IMR-90 (cell line): ENCODE data around the gene NAA11. TPM values are rescaled to one million over a fixed set of nuclear protein-coding genes. Genes with fewer than 3 reads are reported as not detected.

Experiments used
- ATAC-seq: fragments of 200-7000 bp; cut with Tn5 transposase; 2 replicates; pipeline ENCODE4 v1.9.1; 2020; ENCODE audit warnings: low read depth, mild to moderate bottlenecking, moderate library complexity
- BruUV-seq: library from RNA; stranded (reverse); fragments of 400-500 nt; replicated peaks from 2 replicates; lab custom pipeline; 2021; lab: Mats Ljungman, UMichigan
- CTCF ChIA-PET: fragments of 300-600 bp; formaldehyde crosslinking; extraction: SDS; loops from one replicate; lab custom pipeline; 2021; ENCODE audit warnings: antibody characterized with exemption; lab: Yijun Ruan, JAX
- POLR2A ChIA-PET: fragments of 300-600 bp; sonication (Branson Sonifier 250); formaldehyde crosslinking; loops from one replicate; lab custom pipeline; 2022; ENCODE audit warnings: antibody characterized with exemption; ENCODE audit not compliant: unreplicated experiment; lab: Charles Lee
- DNase-seq: peaks from one replicate; pipeline ENCODE4 v3.0.0; 2013
- H2AFZ ChIP-seq: replicated peaks from 2 replicates; pipeline ENCODE3; 2013; ENCODE audit warnings: low read length, mild to moderate bottlenecking; ENCODE audit not compliant: poor library complexity
- H2AK5ac ChIP-seq: 2 replicates; pipeline ENCODE4 v1.6.1; 2013; ENCODE audit warnings: low read depth, low read length, inconsistent platforms
- H2AK9ac ChIP-seq: replicated peaks from 2 replicates; pipeline ENCODE3; 2013; ENCODE audit warnings: mild to moderate bottlenecking, low read depth, low read length, moderate library complexity; ENCODE audit not compliant: poor library complexity
- H2BK120ac ChIP-seq: 2 replicates; pipeline ENCODE4 v1.6.1; 2013; ENCODE audit warnings: low read depth, low read length, inconsistent platforms
- H2BK15ac ChIP-seq: 3 replicates; pipeline ENCODE4 v1.6.1; 2013; ENCODE audit warnings: low read depth, low read length, inconsistent platforms
- H2BK20ac ChIP-seq: 2 replicates; pipeline ENCODE4 v1.6.1; 2013; ENCODE audit warnings: low read depth, mild to moderate bottlenecking, inconsistent platforms, low read length, moderate library complexity
- H2BK5ac ChIP-seq: 2 replicates; pipeline ENCODE4 v1.6.1; 2013; ENCODE audit warnings: mild to moderate bottlenecking, low read depth, low read length, inconsistent platforms; ENCODE audit not compliant: poor library complexity, severe bottlenecking
- H3K14ac ChIP-seq: replicated peaks from 2 replicates; pipeline ENCODE4 v1.6.1; 2013; ENCODE audit warnings: low read depth, low read length, inconsistent platforms
- H3K18ac ChIP-seq: 2 replicates; pipeline ENCODE4 v1.6.1; 2013; ENCODE audit warnings: low read depth, low read length, control low read depth
- H3K23ac ChIP-seq: 2 replicates; pipeline ENCODE4 v1.6.1; 2013; ENCODE audit warnings: low read depth, low read length, inconsistent platforms
- H3K27ac ChIP-seq: 2 replicates; pipeline ENCODE4 v1.5.1; 2013; ENCODE audit warnings: mild to moderate bottlenecking, control low read depth, low read length; ENCODE audit not compliant: insufficient read depth
- H3K27me3 ChIP-seq: 2 replicates; pipeline ENCODE4 v1.6.1; 2013; ENCODE audit warnings: low read length; ENCODE audit not compliant: control insufficient read depth, insufficient read depth
- H3K36me3 ChIP-seq: 2 replicates; pipeline ENCODE4 v1.6.1; 2013; ENCODE audit warnings: low read length, mixed read lengths; ENCODE audit not compliant: control insufficient read depth, insufficient read depth
- H3K4ac ChIP-seq: 2 replicates; pipeline ENCODE4 v1.6.1; 2013; ENCODE audit warnings: low read depth, low read length, inconsistent platforms
- H3K4me1 ChIP-seq: 2 replicates; pipeline ENCODE4 v1.6.1; 2013; ENCODE audit warnings: low read length, mixed read lengths; ENCODE audit not compliant: control insufficient read depth, insufficient read depth
- H3K4me2 ChIP-seq: 2 replicates; pipeline ENCODE4 v1.6.1; 2013; ENCODE audit warnings: low read depth, mild to moderate bottlenecking, control low read depth, low read length, moderate library complexity
- H3K4me3 ChIP-seq: 2 replicates; pipeline ENCODE4 v1.5.1; 2013; ENCODE audit warnings: low read depth, mild to moderate bottlenecking, control low read depth, low read length, moderate library complexity; ENCODE audit not compliant: insufficient read depth
- H3K56ac ChIP-seq: 2 replicates; pipeline ENCODE4 v1.6.1; 2013; ENCODE audit warnings: low read length, inconsistent platforms; ENCODE audit not compliant: insufficient read depth; ENCODE audit errors: extremely low read depth
- H3K79me1 ChIP-seq, 2 experiments: 2 replicates each; pipeline ENCODE4 v1.6.1; 2013; ENCODE audit warnings: low read length in 2 of 2, inconsistent platforms in 1 of 2, low read depth in 1 of 2
- H3K9ac ChIP-seq: 2 replicates; pipeline ENCODE4 v1.6.1; 2013; ENCODE audit warnings: low read depth, low read length, control low read depth
- H3K9me1 ChIP-seq: 2 replicates; pipeline ENCODE4 v1.6.1; 2013; ENCODE audit warnings: low read length, inconsistent platforms; ENCODE audit not compliant: insufficient read depth
- H3K9me3 ChIP-seq: 2 replicates; pipeline ENCODE4 v1.6.1; 2013; ENCODE audit warnings: low read length; ENCODE audit not compliant: control insufficient read depth, insufficient read depth
- H4K20me1 ChIP-seq: 2 replicates; pipeline ENCODE4 v1.6.1; 2013; ENCODE audit warnings: low read length, inconsistent platforms; ENCODE audit not compliant: insufficient read depth
- H4K5ac ChIP-seq: 2 replicates; pipeline ENCODE4 v1.6.1; 2013; ENCODE audit warnings: mild to moderate bottlenecking, low read depth, low read length, control low read depth
- H4K8ac ChIP-seq, 2 experiments: 2 replicates each; pipeline ENCODE4 v1.6.1; 2013; ENCODE audit warnings: low read depth in 2 of 2, low read length in 2 of 2, control low read depth in 1 of 2, inconsistent platforms in 1 of 2
- H4K91ac ChIP-seq: 2 replicates; pipeline ENCODE4 v1.6.1; 2013; ENCODE audit warnings: low read depth, low read length, inconsistent platforms; ENCODE audit not compliant: insufficient read depth
- CEBPB ChIP-seq: IDR thresholded peaks from 2 replicates; pipeline ENCODE4 v1.6.1; 2012; ENCODE audit warnings: low read depth, low read length, improper control_type of control experiment
- CHD1 ChIP-seq: IDR thresholded peaks from 2 replicates; pipeline ENCODE4 v1.6.1; 2012; ENCODE audit warnings: low read depth, low read length, improper control_type of control experiment
- ELK1 ChIP-seq: fragments of 150-350 bp; IDR thresholded peaks from 2 replicates; pipeline ENCODE4 v1.6.1; 2016; ENCODE audit warnings: low read depth, mild to moderate bottlenecking, low read length, moderate library complexity, borderline replicate concordance
- MAFK ChIP-seq: IDR thresholded peaks from 2 replicates; pipeline ENCODE4 v1.6.1; 2012; ENCODE audit warnings: low read depth, low read length, improper control_type of control experiment
- MXI1 ChIP-seq: IDR thresholded peaks from 2 replicates; pipeline ENCODE4 v1.6.1; 2012; ENCODE audit warnings: low read depth, mild to moderate bottlenecking, low read length, moderate library complexity, borderline replicate concordance
- NFE2L2 ChIP-seq: fragments of 150-350 bp; IDR thresholded peaks from 2 replicates; pipeline ENCODE4 v1.6.1; 2016; ENCODE audit warnings: low read depth, mild to moderate bottlenecking, low read length
- RAD21 ChIP-seq: IDR thresholded peaks from 2 replicates; pipeline ENCODE4 v1.6.1; 2012; ENCODE audit warnings: low read length, improper control_type of control experiment
- RFX5 ChIP-seq: IDR thresholded peaks from 2 replicates; pipeline ENCODE4 v1.8.0; 2012; ENCODE audit warnings: low read depth, mild to moderate bottlenecking, low read length, moderate library complexity
- SMC3 ChIP-seq: fragments of 150-350 bp; IDR thresholded peaks from 2 replicates; pipeline ENCODE4 v1.6.1; 2016; ENCODE audit warnings: low read depth, mild to moderate bottlenecking, antibody characterized with exemption, low read length, moderate library complexity
- WGBS, 2 experiments: methylation state at CpG; one replicate each; pipeline versions ENCODE4 v1.1.5 to v1.1.7; 2013; ENCODE audit warnings: missing lambda C conversion rate in 2 of 2; ENCODE audit not compliant: insufficient read length in 1 of 2; ENCODE audit errors: extremely low coverage in 2 of 2; 5-methylcytosine and 5-hydroxymethylcytosine counted together
- dilution Hi-C: fragments of 300-500 bp; cut with HindIII; formaldehyde crosslinking; loops from one replicate; pipeline ENCODE4 v1.14.3; 2018; ENCODE audit warnings: low sequenced_read_pairs; ENCODE audit not compliant: unreplicated experiment
- in situ Hi-C: fragments of 300-500 bp; cut with MboI; formaldehyde crosslinking; loops from 3 replicates; pipeline ENCODE4 v1.14.3; 2019; ENCODE audit warnings: low sequenced_read_pairs, inconsistent platforms, mixed read lengths
- intact Hi-C: fragments of 100-400 bp; cut with micrococcal nuclease; formaldehyde crosslinking; loops from 2 replicates; pipeline ENCODE4 v1.10.0; 2022
- polyA plus RNA-seq, 3 experiments: library from polyadenylated mRNA; depleted of rRNA; stranded (reverse); fragments of >200 nt; gene quantifications; 2 replicates each; pipeline ENCODE4 v1.2.3, GENCODE V29; 2012; ENCODE audit warnings: low replicate concordance in 1 of 3
- total RNA-seq: library from RNA; depleted of rRNA; stranded (reverse); fragments of >200 nt; gene quantifications from 2 replicates; pipeline ENCODE4 v1.2.3, GENCODE V29; 2012

NAA11 gene
- total and polyA plus RNA-seq, 2 of the 4 experiments (the other 2 are of a cell fraction): not detected

GRCh38 chr4:79334783-79335182 is 8.9 kb upstream of the NAA11 start:
- dilution Hi-C loops: no loop called here
- in situ Hi-C loops: no loop called here
- Histone ChIP-seq H3K23ac (no peak overlapping the region), H3K36me3 (no peaks in the 10 kb centered on the region), H3K79me1 (no peaks in the 10 kb centered on the region), H2AK5ac (no peak overlapping the region), H2AFZ (no peak overlapping the region), H3K27ac (no peak overlapping the region), H2BK20ac (no peak overlapping the region), H3K27me3 (no peaks in the 10 kb centered on the region), H3K9ac (no peak overlapping the region), H3K9me1 (no peaks in the 10 kb centered on the region), H4K20me1 (no peaks in the 10 kb centered on the region), H2BK120ac (no peak overlapping the region), H4K91ac (no peak overlapping the region), H3K4ac (no peak overlapping the region), H4K8ac (no peak overlapping the region), H3K56ac (no peak overlapping the region), H3K9me3 (no peaks in the 10 kb centered on the region), H3K4me2 (no peak overlapping the region), H3K18ac (no peak overlapping the region), H2BK15ac (no peak overlapping the region), H3K14ac (no peak overlapping the region), H2BK5ac (no peak overlapping the region), H2AK9ac (no peak overlapping the region), H3K4me1 (no peaks in the 10 kb centered on the region), H3K4me3 (no peak overlapping the region), H4K5ac (no peak overlapping the region)
- ATAC-seq (no peak), DNase-seq (no peak)
- intact Hi-C loops: no loop called here
- CTCF ChIA-PET: no interaction called here
- BruUV-seq: no TSS peak
- no CpG with 5 or more reads among the region's 1 CpG for WGBS, 2 experiments
- POLR2A ChIA-PET: no interaction called here
- TF ChIP-seq RAD21 (no peak), ELK1 (no peak), CEBPB (no peak), CHD1 (no peak), MAFK (no peak), MXI1 (no peak), NFE2L2 (no peak), RFX5 (no peak), SMC3 (no peak)
